Prostate gland (tissue), 2 donors: ENCODE measurements around the gene ATG101.

Experiments
- CTCF ChIP-seq, 4 experiments: fragments of 200-600 bp in 2 of 4; fragments of 450-650 bp in 2 of 4; sonication (generic) in 2 of 4; IDR thresholded peaks; 1 replicate in 3 of 4; 2 replicates in 1 of 4; pipeline ENCODE4 v1.5.1; 2016 to 2019; ENCODE audit warnings: antibody characterized with exemption in 4 of 4, mild to moderate bottlenecking in 2 of 4, moderate library complexity in 2 of 4
- POLR2A ChIP-seq: fragments of 450-650 bp; IDR thresholded peaks from one replicate; pipeline ENCODE4 v1.6.1; 2016; ENCODE audit warnings: antibody characterized with exemption, mild to moderate bottlenecking
- POLR2AphosphoS5 ChIP-seq: sonication (generic); formaldehyde crosslinking; IDR thresholded peaks from one replicate; pipeline ENCODE4 v1.6.1; 2017; ENCODE audit warnings: antibody characterized with exemption

GRCh38 chr12:52063981-52064649 lies 5.7 kb upstream of the ATG101 start:
- TF ChIP-seq CTCF (IDR thresholded peaks at IDR 0.05) = no peak
- no peak for TF ChIP-seq POLR2AphosphoS5
- no peak for TF ChIP-seq POLR2A
